ENCODE data around the gene TBC1D9. TPM values are rescaled to one million over a fixed set of nuclear protein-coding genes. Genes with fewer than 3 reads are reported as not detected.

The TBC1D9 gene
- total RNA-seq, 2 experiments from 2014 or later: 1.0 to 13.0 TPM

DNA sequence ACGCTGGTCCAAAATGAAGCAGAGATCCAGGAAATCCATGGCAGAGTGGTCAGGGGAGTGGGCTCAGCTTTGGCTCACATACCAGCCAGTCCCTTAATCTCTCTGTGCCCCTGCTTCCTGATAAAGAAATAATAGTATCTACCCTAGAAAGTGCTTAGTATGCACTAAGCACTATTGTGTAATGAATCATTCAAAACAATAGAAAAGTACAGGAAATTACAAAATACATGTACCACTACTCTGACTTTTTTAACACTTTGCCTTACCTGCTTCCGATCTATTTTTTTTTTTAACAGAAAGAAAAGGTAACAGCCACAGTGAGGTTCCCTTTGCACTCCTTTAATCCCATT is 49.9 kb downstream of the TBC1D9 start:
- no peaks in the 10 kb centered on the region for H3K9me3 ChIP-seq (ENCODE audit: low read length)
- no peak overlapping the region for H3K27ac ChIP-seq (ENCODE audit: low read depth, low read length, poor library complexity, severe bottlenecking)
- H3K9me2 ChIP-seq (ENCODE audit: insufficient read depth, low read length): no peaks in the 10 kb centered on the region
- TF ChIP-seq, protein P1, sequence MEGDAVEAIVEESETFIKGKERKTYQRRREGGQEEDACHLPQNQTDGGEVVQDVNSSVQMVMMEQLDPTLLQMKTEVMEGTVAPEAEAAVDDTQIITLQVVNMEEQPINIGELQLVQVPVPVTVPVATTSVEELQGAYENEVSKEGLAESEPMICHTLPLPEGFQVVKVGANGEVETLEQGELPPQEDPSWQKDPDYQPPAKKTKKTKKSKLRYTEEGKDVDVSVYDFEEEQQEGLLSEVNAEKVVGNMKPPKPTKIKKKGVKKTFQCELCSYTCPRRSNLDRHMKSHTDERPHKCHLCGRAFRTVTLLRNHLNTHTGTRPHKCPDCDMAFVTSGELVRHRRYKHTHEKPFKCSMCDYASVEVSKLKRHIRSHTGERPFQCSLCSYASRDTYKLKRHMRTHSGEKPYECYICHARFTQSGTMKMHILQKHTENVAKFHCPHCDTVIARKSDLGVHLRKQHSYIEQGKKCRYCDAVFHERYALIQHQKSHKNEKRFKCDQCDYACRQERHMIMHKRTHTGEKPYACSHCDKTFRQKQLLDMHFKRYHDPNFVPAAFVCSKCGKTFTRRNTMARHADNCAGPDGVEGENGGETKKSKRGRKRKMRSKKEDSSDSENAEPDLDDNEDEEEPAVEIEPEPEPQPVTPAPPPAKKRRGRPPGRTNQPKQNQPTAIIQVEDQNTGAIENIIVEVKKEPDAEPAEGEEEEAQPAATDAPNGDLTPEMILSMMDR (conservative IDR thresholded peaks at IDR 0.05; ENCODE audit: low read length): no peak
- no peak for TF ChIP-seq EZH2phosphoT487 (IDR thresholded peaks at IDR 0.05; ENCODE audit: borderline replicate concordance, low read depth, low read length)
- intact Hi-C loops (cut with micrococcal nuclease; ENCODE audit: unreplicated experiment): no loop called here
- H3K4me2 ChIP-seq (ENCODE audit: low read length): no peak overlapping the region
- no peaks in the 10 kb centered on the region for H3K79me2 ChIP-seq (ENCODE audit: insufficient read depth, low read depth, low read length)
- no peak overlapping the region for H3K4me3 ChIP-seq (ENCODE audit: low read depth, low read length, poor library complexity, severe bottlenecking)
- H4K20me1 ChIP-seq (ENCODE audit: insufficient read depth, low read length): no peaks in the 10 kb centered on the region
- no TSS peak for BruUV-seq (replicated peaks)
- CTCF ChIA-PET (ENCODE audit: unreplicated experiment): no interaction called here
- no peak for DNase-seq (ENCODE audit: low spot score)
- no peaks in the 10 kb centered on the region for H3K36me3 ChIP-seq (ENCODE audit: insufficient read depth, low read length)
- POLR2A ChIA-PET: interaction anchor here (0.6 to 2.3 kb wide), 3 partner anchors 9 to 141 kb away, joined by 3 to 6 read pairs (median 3); no protein-coding TSS in a partner anchor
- H3K4me1 ChIP-seq (ENCODE audit: insufficient read depth, low read length, poor library complexity, severe bottlenecking): peaks cover 25% of the 10 kb centered on the region
- no peak overlapping the region for H2AFZ ChIP-seq (ENCODE audit: low read length)

DNA sequence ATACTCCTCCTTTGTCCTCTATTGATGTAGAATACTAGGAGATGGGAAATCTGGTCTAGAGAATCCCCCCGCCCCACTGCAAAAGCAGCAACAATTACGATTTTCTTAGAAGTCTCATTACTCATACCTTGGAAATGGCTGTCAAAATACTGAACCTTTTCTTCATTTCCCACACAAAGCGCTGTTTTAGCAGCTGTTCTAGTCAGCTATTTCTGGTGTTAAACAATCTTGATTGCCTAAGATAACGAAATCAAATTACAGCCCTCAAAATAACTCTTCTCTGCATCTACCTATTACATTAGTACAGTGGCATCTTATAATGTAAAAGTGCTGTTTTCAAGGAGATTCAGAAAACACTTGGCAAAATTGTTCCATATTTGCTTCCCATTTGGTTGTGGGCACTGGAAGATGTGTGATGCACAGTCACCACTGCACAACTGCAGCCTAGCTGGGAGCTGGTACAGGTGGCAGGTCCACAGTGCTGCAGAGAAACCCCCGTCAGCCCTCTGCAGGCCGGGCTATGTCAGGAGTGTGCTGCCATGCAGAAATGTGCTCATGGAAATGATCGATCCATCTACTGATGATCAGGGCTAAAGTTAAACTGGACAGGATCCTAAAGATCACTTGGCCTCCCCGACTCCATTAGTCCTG is 50.4 kb downstream of the TBC1D9 start:
- Histone ChIP-seq H3K4me1 (ENCODE audit: insufficient read depth, low read length, poor library complexity, severe bottlenecking) (peaks cover 20% of the 10 kb centered on the region), H3K27ac (ENCODE audit: low read depth, low read length, poor library complexity, severe bottlenecking) (no peak overlapping the region), H4K20me1 (ENCODE audit: insufficient read depth, low read length) (no peaks in the 10 kb centered on the region), H3K9me3 (ENCODE audit: low read length) (no peaks in the 10 kb centered on the region), H3K9me2 (ENCODE audit: insufficient read depth, low read length) (no peaks in the 10 kb centered on the region), H3K4me2 (ENCODE audit: low read length) (no peak overlapping the region), H3K79me2 (ENCODE audit: insufficient read depth, low read depth, low read length) (no peaks in the 10 kb centered on the region), H2AFZ (ENCODE audit: low read length) (no peak overlapping the region), H3K4me3 (ENCODE audit: low read depth, low read length, poor library complexity, severe bottlenecking) (no peak overlapping the region), H3K36me3 (ENCODE audit: insufficient read depth, low read length) (no peaks in the 10 kb centered on the region)
- BruUV-seq (replicated peaks): no TSS peak
- ChIA-PET POLR2A (interaction anchor here (0.6 to 2.3 kb wide), 3 partner anchors 10 to 142 kb away, joined by 3 to 6 read pairs (median 3); no protein-coding TSS in a partner anchor), CTCF (ENCODE audit: unreplicated experiment) (no interaction called here)
- TF ChIP-seq EZH2phosphoT487 (IDR thresholded peaks at IDR 0.05; ENCODE audit: borderline replicate concordance, low read depth, low read length): no peak
- TF ChIP-seq, protein P1 (conservative IDR thresholded peaks at IDR 0.05; ENCODE audit: low read length): no peak
- intact Hi-C loops (cut with micrococcal nuclease; ENCODE audit: unreplicated experiment): no loop called here
- no peak for DNase-seq (ENCODE audit: low spot score)

DNA sequence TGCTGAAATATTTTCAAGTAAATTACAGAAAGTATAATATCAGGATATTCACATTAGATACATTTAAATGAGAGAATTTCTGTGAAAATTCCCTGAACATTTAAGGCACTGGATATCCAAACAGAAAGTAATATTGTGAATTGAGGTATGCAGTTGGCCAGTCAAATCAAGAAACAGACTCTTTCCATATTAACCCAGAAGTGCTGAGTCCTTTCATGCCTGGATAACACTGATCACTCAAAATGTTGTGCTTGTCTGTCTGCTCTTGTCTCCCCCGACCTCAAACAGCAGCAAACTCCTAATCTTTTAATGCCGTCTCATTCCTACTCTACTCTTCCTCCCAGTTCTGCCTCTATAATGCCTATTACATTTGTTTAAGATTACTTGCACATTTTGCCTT is 51.2 kb downstream of the TBC1D9 start:
- no peak for TF ChIP-seq EZH2phosphoT487 (IDR thresholded peaks at IDR 0.05; ENCODE audit: borderline replicate concordance, low read depth, low read length)
- TF ChIP-seq, protein P1 (conservative IDR thresholded peaks at IDR 0.05; ENCODE audit: low read length): no peak
- Histone ChIP-seq H3K9me2 (ENCODE audit: insufficient read depth, low read length) (no peaks in the 10 kb centered on the region), H3K9me3 (ENCODE audit: low read length) (no peaks in the 10 kb centered on the region), H3K27ac (ENCODE audit: low read depth, low read length, poor library complexity, severe bottlenecking) (no peak overlapping the region), H3K79me2 (ENCODE audit: insufficient read depth, low read depth, low read length) (no peaks in the 10 kb centered on the region), H3K36me3 (ENCODE audit: insufficient read depth, low read length) (no peaks in the 10 kb centered on the region), H2AFZ (ENCODE audit: low read length) (no peak overlapping the region), H3K4me3 (ENCODE audit: low read depth, low read length, poor library complexity, severe bottlenecking) (no peak overlapping the region), H3K4me2 (ENCODE audit: low read length) (no peak overlapping the region), H4K20me1 (ENCODE audit: insufficient read depth, low read length) (no peaks in the 10 kb centered on the region), H3K4me1 (ENCODE audit: insufficient read depth, low read length, poor library complexity, severe bottlenecking) (peaks cover 16% of the 10 kb centered on the region)
- ChIA-PET POLR2A (interaction anchor here (2.3 kb wide), 1 partner anchor 10 kb away, joined by 6 read pairs; no protein-coding TSS in a partner anchor), CTCF (ENCODE audit: unreplicated experiment) (no interaction called here)
- DNase-seq (ENCODE audit: low spot score): no peak
- no TSS peak for BruUV-seq (replicated peaks)
- intact Hi-C loops (cut with micrococcal nuclease; ENCODE audit: unreplicated experiment): no loop called here
